ENCODE data around the gene LRRTM4.

- TF ChIP-seq RFX5 (IDR thresholded peaks at IDR 0.05; ENCODE audit: low read depth, low read length) (no peak), CTCF (IDR thresholded peaks at IDR 0.05 in 2 of 3, conservative IDR thresholded peaks at IDR 0.05 in 1 of 3; ENCODE audit: control insufficient read depth in 2 of 3, extremely low read depth in 1 of 3, insufficient read depth in 1 of 3, low read depth in 3 of 3, low read length in 3 of 3) (no peak), ESRRA (IDR thresholded peaks at IDR 0.05; ENCODE audit: low read length) (no peak), HDAC2 (IDR thresholded peaks at IDR 0.05) (no peak), POLR2AphosphoS5 (IDR thresholded peaks at IDR 0.05; ENCODE audit: low read length) (no peak), ASH2L (IDR thresholded peaks at IDR 0.05; ENCODE audit: borderline replicate concordance, low read depth) (no peak), EED (IDR thresholded peaks at IDR 0.05; ENCODE audit: low read depth) (no peak), PKNOX1 (IDR thresholded peaks at IDR 0.05) (no peak), YBX1 (IDR thresholded peaks at IDR 0.05) (no peak), EP300 (IDR thresholded peaks at IDR 0.05; ENCODE audit: borderline replicate concordance in 1 of 2, control insufficient read depth in 1 of 2, low read depth in 2 of 2, low read length in 2 of 2) (no peak), ETV6 (conservative IDR thresholded peaks at IDR 0.05 in 1 of 2, IDR thresholded peaks at IDR 0.05 in 1 of 2; ENCODE audit: borderline replicate concordance in 1 of 2, low read depth in 1 of 2) (no peak), CREB1 (IDR thresholded peaks at IDR 0.05; ENCODE audit: low read depth) (no peak), EGR1 (IDR thresholded peaks at IDR 0.05; ENCODE audit: borderline replicate concordance in 1 of 2, low read depth in 2 of 2, low read length in 2 of 2) (no peak)
Measured at GRCh38 chr2:77016443-77017354, 505.5 kb downstream of the LRRTM4 start.

All from GM12878 (cell line).